ENCODE data around the gene KIF13A. TPM values are rescaled to one million over a fixed set of nuclear protein-coding genes. Genes with fewer than 3 reads are reported as not detected.

KIF13A gene
- total RNA-seq, 1 donor from 2014 or later, result 51.9 TPM

DNA sequence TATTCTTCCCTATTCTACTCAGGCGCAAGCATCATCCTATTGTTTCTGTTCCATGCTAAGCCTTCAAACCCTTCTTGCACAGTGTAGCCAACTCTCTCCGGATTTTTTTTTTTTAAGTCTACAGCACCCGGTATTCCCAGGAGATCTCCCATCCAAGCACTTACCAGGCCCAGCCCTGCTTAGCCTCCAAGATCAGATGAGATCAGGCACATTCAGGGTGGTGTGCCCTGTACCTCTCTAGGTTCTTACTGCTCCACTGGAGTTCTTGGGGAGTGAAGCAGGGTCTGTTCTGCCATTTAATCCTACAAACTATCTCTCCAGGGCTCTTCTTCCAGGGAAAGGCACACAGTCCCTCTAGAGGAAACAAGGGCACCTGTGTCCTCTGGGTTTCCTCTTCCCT, 265.8 kb downstream of the KIF13A start:
- no peak for DNase-seq (ENCODE audit: low spot score)
- TF ChIP-seq CTCF (IDR thresholded peaks at IDR 0.05), result no peak
- H3K9me3 Mint-ChIP-seq (ENCODE audit: low read depth), result no peaks in the 10 kb centered on the region
- no peaks in the 10 kb centered on the region for H3K27me3 Mint-ChIP-seq (ENCODE audit: low read depth)
- peaks cover 6% of the 10 kb centered on the region for H3K4me1 Mint-ChIP-seq (ENCODE audit: low read depth)
- no peak overlapping the region for H3K27ac Mint-ChIP-seq (ENCODE audit: unreplicated experiment)
- no peaks in the 10 kb centered on the region for H3K36me3 Mint-ChIP-seq (ENCODE audit: low read depth)
- no peak overlapping the region for H3K4me3 Mint-ChIP-seq (ENCODE audit: unreplicated experiment)

GRCh38 chr6:17719323-17720041, 268.0 kb downstream of the KIF13A start:
- no peak overlapping the region for H3K27ac Mint-ChIP-seq (ENCODE audit: unreplicated experiment)
- peaks cover 21% of the 10 kb centered on the region for H3K4me1 Mint-ChIP-seq (ENCODE audit: low read depth)

DNA sequence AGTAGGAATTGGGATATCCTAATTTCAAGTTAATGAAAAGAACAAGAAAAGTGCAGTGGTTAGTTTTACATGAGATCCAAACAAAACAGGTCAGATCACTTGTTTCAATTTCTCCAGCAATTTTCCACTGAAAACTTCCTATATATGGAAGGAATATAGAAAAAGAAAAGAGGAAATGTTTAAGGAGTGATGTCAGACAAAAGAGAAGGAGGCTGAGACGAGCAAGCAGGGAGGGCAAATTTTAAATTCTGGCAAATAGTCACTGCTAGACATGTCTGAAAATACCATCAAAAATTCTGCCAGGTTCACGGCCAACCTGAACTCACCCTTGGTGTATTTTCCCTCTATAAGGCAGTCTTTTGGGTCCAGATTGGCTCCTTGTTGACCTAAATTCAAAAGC, 271.2 kb downstream of the KIF13A start:
- H3K36me3 Mint-ChIP-seq (ENCODE audit: low read depth), result no peaks in the 10 kb centered on the region
- no peak overlapping the region for H3K4me3 Mint-ChIP-seq (ENCODE audit: unreplicated experiment)
- H3K9me3 Mint-ChIP-seq (ENCODE audit: low read depth), result no peaks in the 10 kb centered on the region
- TF ChIP-seq CTCF (IDR thresholded peaks at IDR 0.05), result no peak
- DNase-seq (ENCODE audit: low spot score), result no peak
- peak overlapping the region; percentile 66 for H3K27ac Mint-ChIP-seq (ENCODE audit: unreplicated experiment)
- no peaks in the 10 kb centered on the region for H3K27me3 Mint-ChIP-seq (ENCODE audit: low read depth)
- peaks cover 30% of the 10 kb centered on the region for H3K4me1 Mint-ChIP-seq (ENCODE audit: low read depth)

More at GRCh38 chr6:17719323-17720041, 268.0 kb downstream of the KIF13A start:
- Mint-ChIP-seq H3K9me3 (ENCODE audit: low read depth) (no peaks in the 10 kb centered on the region), H3K4me3 (ENCODE audit: unreplicated experiment) (no peak overlapping the region), H3K36me3 (ENCODE audit: low read depth) (no peaks in the 10 kb centered on the region), H3K27me3 (ENCODE audit: low read depth) (no peaks in the 10 kb centered on the region)
- no peak for TF ChIP-seq CTCF (IDR thresholded peaks at IDR 0.05)
- no peak for DNase-seq (ENCODE audit: low spot score)

DNA sequence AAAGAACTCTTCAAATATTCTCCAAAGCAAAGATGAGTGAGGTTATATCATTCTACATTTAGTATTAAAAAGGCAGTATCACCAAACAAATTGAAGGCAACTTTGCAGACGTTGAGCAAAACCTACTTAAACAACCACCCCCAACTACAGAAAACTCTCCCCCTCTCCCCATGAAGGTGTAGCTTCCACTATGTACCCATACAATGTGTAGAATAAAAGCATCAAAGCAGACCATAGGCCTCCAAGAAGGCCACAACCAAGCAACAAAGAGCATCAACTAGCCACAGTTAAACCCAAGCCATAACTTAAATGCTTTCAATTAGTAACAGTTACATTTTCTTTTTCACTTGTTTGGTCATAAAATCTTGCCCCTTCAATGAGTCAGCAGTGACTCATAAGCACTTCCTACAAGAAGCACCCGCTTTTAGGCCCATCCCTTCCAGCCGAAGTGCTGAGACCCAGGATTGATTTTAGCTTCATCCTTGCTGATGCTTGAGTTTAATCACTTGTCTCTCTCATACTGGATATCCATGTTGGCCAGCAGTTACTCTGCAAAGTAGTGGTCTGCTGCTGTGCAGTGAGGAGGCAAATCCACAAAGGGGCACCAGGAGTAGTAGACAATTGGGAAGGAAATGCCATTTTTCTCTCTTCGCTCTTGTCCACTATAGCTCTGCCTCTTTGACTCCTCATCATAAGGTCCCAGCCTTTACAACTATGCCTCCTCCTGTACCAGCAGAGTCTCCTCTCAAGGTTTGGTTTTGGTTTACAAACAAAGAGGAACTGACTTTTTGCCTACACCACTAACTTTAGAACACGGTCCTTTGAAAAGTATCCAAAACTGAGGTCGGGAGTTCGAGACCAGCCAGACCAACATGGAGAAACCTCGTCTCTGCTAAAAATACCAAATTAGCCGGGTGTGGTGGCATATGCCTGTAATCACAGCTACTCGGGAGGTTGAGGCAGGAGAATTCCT, 272.3 kb downstream of the KIF13A start:
- DNase-seq (ENCODE audit: low spot score), result no peak
- no peaks in the 10 kb centered on the region for H3K36me3 Mint-ChIP-seq (ENCODE audit: low read depth)
- H3K4me3 Mint-ChIP-seq (ENCODE audit: unreplicated experiment), result no peak overlapping the region
- H3K4me1 Mint-ChIP-seq (ENCODE audit: low read depth), result peaks cover 30% of the 10 kb centered on the region
- H3K27me3 Mint-ChIP-seq (ENCODE audit: low read depth), result no peaks in the 10 kb centered on the region
- no peak for TF ChIP-seq CTCF (IDR thresholded peaks at IDR 0.05)
- no peaks in the 10 kb centered on the region for H3K9me3 Mint-ChIP-seq (ENCODE audit: low read depth)
- H3K27ac Mint-ChIP-seq (ENCODE audit: unreplicated experiment), result peak overlapping the region; percentile 94

DNA sequence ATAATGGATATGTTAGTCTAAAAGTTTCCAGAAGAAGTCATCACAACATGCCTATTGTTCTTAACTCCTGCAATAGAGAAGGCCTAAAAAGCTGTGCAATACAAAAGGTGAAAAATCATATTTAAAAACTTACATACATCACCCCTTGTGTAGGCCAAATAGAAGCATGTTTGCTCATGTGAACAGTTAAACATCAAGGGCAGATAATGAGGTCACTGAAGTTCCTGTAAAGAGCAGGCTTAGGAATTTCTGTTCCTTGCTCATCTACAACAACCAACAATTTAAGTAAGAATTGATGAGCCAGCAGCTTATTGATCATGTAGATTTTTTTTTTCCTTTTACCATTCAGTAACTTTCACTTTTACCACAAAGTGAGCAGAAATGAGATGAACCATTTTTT, 273.3 kb downstream of the KIF13A start:
- no peaks in the 10 kb centered on the region for H3K27me3 Mint-ChIP-seq (ENCODE audit: low read depth)
- peaks cover 30% of the 10 kb centered on the region for H3K4me1 Mint-ChIP-seq (ENCODE audit: low read depth)
- no peak overlapping the region for H3K4me3 Mint-ChIP-seq (ENCODE audit: unreplicated experiment)
- peak overlapping the region; percentile 41 for H3K27ac Mint-ChIP-seq (ENCODE audit: unreplicated experiment)
- H3K36me3 Mint-ChIP-seq (ENCODE audit: low read depth), result no peaks in the 10 kb centered on the region
- TF ChIP-seq CTCF (IDR thresholded peaks at IDR 0.05), result no peak
- H3K9me3 Mint-ChIP-seq (ENCODE audit: low read depth), result no peaks in the 10 kb centered on the region
- no peak for DNase-seq (ENCODE audit: low spot score)

Measured in chondrocyte (in vitro differentiated cells).